ENCODE measurements around the gene SLCO4A1. TPM values are rescaled to one million over a fixed set of nuclear protein-coding genes. Genes with fewer than 3 reads are reported as not detected.

SLCO4A1 gene
- total RNA-seq, 1 donor from 2014 or later = 45.9 TPM

- TF ChIP-seq POLR2AphosphoS5 (IDR thresholded peaks at IDR 0.05; ENCODE audit: insufficient read depth in 1 of 2, low read depth in 1 of 2) (no peak), POLR2A (IDR thresholded peaks at IDR 0.05) (no peak)
- TF ChIP-seq, protein P1, sequence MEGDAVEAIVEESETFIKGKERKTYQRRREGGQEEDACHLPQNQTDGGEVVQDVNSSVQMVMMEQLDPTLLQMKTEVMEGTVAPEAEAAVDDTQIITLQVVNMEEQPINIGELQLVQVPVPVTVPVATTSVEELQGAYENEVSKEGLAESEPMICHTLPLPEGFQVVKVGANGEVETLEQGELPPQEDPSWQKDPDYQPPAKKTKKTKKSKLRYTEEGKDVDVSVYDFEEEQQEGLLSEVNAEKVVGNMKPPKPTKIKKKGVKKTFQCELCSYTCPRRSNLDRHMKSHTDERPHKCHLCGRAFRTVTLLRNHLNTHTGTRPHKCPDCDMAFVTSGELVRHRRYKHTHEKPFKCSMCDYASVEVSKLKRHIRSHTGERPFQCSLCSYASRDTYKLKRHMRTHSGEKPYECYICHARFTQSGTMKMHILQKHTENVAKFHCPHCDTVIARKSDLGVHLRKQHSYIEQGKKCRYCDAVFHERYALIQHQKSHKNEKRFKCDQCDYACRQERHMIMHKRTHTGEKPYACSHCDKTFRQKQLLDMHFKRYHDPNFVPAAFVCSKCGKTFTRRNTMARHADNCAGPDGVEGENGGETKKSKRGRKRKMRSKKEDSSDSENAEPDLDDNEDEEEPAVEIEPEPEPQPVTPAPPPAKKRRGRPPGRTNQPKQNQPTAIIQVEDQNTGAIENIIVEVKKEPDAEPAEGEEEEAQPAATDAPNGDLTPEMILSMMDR (IDR thresholded peaks at IDR 0.05) = no peak
- intact Hi-C loops (cut with DNase I) = no loop called here
- no peaks in the 10 kb centered on the region for H3K4me1 ChIP-seq
Observed at GRCh38 chr20:62663145-62664018, 21.1 kb downstream of the SLCO4A1 start.

DNA sequence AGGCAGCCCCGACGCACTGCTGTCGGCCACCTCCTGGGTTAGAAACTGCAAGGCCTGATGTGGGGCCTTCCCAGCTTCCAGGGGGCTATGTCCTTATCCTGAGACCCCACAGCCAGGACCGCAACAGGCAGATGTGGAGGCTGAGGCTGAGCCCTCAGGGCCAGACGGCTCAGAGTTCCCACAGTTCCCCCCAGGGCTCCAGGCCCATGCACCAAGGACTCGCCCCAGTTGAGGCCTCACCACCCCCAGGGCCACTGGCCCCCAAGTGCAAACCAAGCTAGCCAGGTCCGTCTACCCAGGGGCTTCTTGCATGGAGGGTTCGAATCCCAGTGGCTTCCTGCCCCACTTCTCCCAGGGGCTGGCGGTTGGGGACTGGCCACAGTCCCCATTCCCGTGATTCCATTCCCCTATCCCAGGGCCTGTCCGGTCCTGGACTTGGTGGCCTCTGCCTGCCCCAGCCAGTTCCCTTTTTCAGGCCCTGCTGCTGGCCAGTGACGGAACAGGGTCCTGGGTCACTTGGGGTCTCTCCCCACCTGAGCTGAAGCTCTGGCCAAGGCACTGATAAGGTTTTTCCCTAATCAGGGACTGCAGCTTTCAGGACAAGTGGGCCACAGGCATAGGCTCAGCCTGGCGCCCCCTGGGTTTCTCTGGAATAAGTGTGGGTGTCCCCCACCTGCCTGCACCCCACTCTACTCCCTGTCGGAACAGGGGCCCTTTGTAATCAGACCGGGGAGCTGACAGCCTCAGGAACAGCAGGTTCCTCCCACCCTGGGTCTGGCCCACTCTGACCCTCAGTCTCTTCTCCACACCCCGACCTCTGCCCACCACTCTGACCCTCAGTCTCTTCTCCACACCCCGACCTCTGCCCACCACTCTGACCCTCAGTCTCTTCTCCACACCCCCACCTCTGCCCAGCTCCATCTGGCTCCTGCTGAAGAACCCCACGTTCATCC is 22.0 kb downstream of the SLCO4A1 start:
- H3K9me3 ChIP-seq = no peaks in the 10 kb centered on the region
- intact Hi-C loops (cut with DNase I) = no loop called here
- TF ChIP-seq POLR2AphosphoS5 (IDR thresholded peaks at IDR 0.05; ENCODE audit: insufficient read depth in 1 of 2, low read depth in 1 of 2) (no peak), POLR2A (IDR thresholded peaks at IDR 0.05) (no peak)
- TF ChIP-seq, protein P1 (IDR thresholded peaks at IDR 0.05) = no peak
- DNase-seq (ENCODE audit: extremely low spot score in 2 of 2) = no peak
- H3K4me3 ChIP-seq = no peak overlapping the region
- no peak overlapping the region for H3K27ac ChIP-seq
- no peaks in the 10 kb centered on the region for H3K36me3 ChIP-seq
- H3K27me3 ChIP-seq = no peaks in the 10 kb centered on the region
- H3K4me1 ChIP-seq = no peaks in the 10 kb centered on the region

More at GRCh38 chr20:62663145-62664018, 21.1 kb downstream of the SLCO4A1 start:
- H3K36me3 ChIP-seq = no peaks in the 10 kb centered on the region
- no peaks in the 10 kb centered on the region for H3K27me3 ChIP-seq
- H3K27ac ChIP-seq = no peak overlapping the region
- H3K4me3 ChIP-seq = no peak overlapping the region
- H3K9me3 ChIP-seq = no peaks in the 10 kb centered on the region
- no peak for DNase-seq (ENCODE audit: extremely low spot score in 2 of 2)

DNA sequence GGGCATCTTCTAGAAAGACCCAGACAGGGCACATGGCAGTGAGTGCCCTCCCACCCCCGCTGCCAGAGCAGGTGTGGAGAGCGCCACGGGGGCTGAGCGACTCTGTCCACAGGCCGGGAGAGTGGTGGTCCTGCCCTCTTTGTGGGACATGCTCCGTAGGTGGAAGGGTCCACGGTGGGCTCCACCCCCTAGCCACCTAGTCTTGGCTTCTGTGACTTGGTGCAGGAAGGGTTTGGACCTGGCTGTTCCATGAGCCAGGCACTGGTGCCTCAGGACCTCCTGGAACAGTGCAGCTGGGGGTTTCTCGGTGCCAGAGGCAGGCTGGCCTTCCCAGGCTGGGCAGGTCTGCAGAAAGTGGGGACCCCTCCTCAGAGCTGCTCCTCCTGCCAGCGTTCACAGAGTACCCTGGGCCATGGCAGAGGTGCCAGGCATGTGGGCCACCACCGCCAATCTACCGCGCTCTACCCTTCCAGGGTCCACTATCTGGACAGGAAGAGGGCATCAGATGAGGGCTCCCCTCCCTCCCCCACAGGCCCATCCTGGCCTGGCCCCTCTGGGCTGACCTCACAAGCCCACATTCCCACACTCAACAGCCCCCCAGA is 23.0 kb downstream of the SLCO4A1 start:
- DNase-seq (ENCODE audit: extremely low spot score in 2 of 2) = no peak
- Histone ChIP-seq H3K4me3 (no peak overlapping the region), H3K4me1 (no peaks in the 10 kb centered on the region), H3K27me3 (no peaks in the 10 kb centered on the region), H3K36me3 (no peaks in the 10 kb centered on the region), H3K27ac (no peak overlapping the region), H3K9me3 (no peaks in the 10 kb centered on the region)
- TF ChIP-seq, protein P1 (IDR thresholded peaks at IDR 0.05) = no peak
- TF ChIP-seq POLR2AphosphoS5 (IDR thresholded peaks at IDR 0.05; ENCODE audit: insufficient read depth in 1 of 2, low read depth in 1 of 2) = no peak
- TF ChIP-seq POLR2A (IDR thresholded peaks at IDR 0.05) = no peak
- intact Hi-C loops (cut with DNase I) = loop anchor here (5.0 kb wide), 1 partner anchor 127 kb away; no protein-coding TSS in a partner anchor

DNA sequence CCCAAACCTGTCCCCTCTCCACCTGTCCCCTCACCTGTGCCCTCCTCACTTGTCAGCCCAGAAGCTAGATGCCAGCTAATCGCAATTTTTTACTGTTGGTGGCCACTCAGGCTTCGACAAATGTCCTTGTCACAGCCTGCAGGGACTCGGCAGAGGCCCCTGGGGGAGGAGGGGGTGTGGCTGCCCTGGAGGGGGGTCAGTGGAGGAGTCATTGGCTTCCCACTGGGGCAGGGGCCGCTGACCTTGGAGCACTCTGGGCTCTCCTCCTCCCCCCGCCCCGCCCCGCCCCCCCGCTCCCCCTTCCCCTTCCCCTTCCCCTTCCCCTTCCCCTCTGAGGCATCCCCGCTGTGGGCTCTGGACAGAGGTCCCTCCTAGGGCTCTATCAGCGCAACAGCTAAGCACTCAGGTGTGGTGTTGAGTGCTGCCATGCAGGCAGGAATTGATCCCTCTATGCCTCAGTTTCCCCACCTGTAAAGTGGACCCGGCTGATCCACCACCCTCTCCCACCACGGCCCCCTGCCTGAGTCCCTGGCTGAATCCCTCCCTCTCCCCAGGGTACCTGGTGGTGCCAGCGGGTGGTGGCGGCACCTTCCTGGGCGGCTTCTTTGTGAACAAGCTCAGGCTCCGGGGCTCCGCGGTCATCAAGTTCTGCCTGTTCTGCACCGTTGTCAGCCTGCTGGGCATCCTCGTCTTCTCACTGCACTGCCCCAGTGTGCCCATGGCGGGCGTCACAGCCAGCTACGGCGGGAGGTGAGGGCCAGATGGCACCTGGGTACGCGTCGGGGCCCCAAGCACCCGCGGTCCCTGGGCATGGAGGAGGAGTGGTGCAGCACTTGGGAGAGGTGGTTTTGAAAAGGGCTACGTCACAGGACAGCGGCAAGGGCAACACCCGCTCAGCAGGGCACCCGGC is 23.8 kb downstream of the SLCO4A1 start:
- H3K9me3 ChIP-seq = no peaks in the 10 kb centered on the region
- no peaks in the 10 kb centered on the region for H3K4me1 ChIP-seq
- H3K27me3 ChIP-seq = no peaks in the 10 kb centered on the region
- no peak for DNase-seq (ENCODE audit: extremely low spot score in 2 of 2)
- H3K4me3 ChIP-seq = no peak overlapping the region
- intact Hi-C loops (cut with DNase I) = loop anchor here (5.0 kb wide), 1 partner anchor 126 kb away; no protein-coding TSS in a partner anchor
- TF ChIP-seq POLR2AphosphoS5 (IDR thresholded peaks at IDR 0.05; ENCODE audit: insufficient read depth in 1 of 2, low read depth in 1 of 2) = no peak
- TF ChIP-seq, protein P1 (IDR thresholded peaks at IDR 0.05) = no peak
- no peak for TF ChIP-seq POLR2A (IDR thresholded peaks at IDR 0.05)
- no peaks in the 10 kb centered on the region for H3K36me3 ChIP-seq
- no peak overlapping the region for H3K27ac ChIP-seq

Data from vagina (tissue), 2 donors.